Left renal pelvis (tissue), 4 donors: Measurements from ENCODE around the gene CD151. TPM values are rescaled to one million over a fixed set of nuclear protein-coding genes. Genes with fewer than 3 reads are reported as not detected.

Experiments used
- DNase-seq, 4 donors: peaks; one replicate each; pipeline ENCODE4 v3.0.0-alpha.2; 2013; ENCODE audit warnings: low read depth in 4 of 4, low spot score in 3 of 4
- polyA plus RNA-seq, 4 donors: library from polyadenylated mRNA; unstranded; fragments of 120-200 nt; gene quantifications; one replicate each; pipeline ENCODE4 v1.2.1, GENCODE V29; 2013; ENCODE audit not compliant: insufficient read length in 4 of 4

CD151 gene
- 100 to 1,000 TPM; 124 to 228 (median 174) TPM for polyA plus RNA-seq

- DNase-seq = no peak
Observed at GRCh38 chr11:832529-833113, at the start of gene CD151. Gene CD151 (plus strand): TSS chr11:832952. CDS start chr11:836070, 3,118 bp downstream.

- peak in 2 of 4 donors; percentile 53 to 76 for DNase-seq
Observed at GRCh38 chr11:783581-784015, 49.2 kb upstream of the CD151 start.

GRCh38 chr11:786235-787083 is 46.3 kb upstream of the CD151 start:
- no peak for DNase-seq

GRCh38 chr11:787084-787675 is 45.6 kb upstream of the CD151 start:
- DNase-seq = no peak

- no peak for DNase-seq
Observed at GRCh38 chr11:788009-788640, 44.6 kb upstream of the CD151 start.

GRCh38 chr11:788953-789940 is 43.5 kb upstream of the CD151 start:
- DNase-seq = no peak

- DNase-seq = no peak
Observed at GRCh38 chr11:789943-790342, 42.8 kb upstream of the CD151 start, which contains the start of gene CEND1. Gene CEND1 (minus strand): TSS chr11:790090. CDS start chr11:788576, 1,514 bp downstream.

GRCh38 chr11:790721-791564 is 41.8 kb upstream of the CD151 start:
- no peak for DNase-seq

- no peak for DNase-seq
Observed at GRCh38 chr11:791658-792534, 40.9 kb upstream of the CD151 start.

- DNase-seq = no peak
Observed at GRCh38 chr11:792535-792821, 40.3 kb upstream of the CD151 start.

GRCh38 chr11:792873-793272 is 39.9 kb upstream of the CD151 start:
- DNase-seq = no peak

GRCh38 chr11:793556-793955 is 39.2 kb upstream of the CD151 start:
- DNase-seq = no peak

GRCh38 chr11:794013-794765 is 38.6 kb upstream of the CD151 start:
- DNase-seq = no peak

- no peak for DNase-seq
Observed at GRCh38 chr11:794766-795633, 37.8 kb upstream of the CD151 start.

GRCh38 chr11:795634-796564 is 36.9 kb upstream of the CD151 start:
- no peak for DNase-seq
